Activated CD4-positive, alpha-beta T cell treated with anti-CD3 and anti-CD28 coated beads, Interleukin-2, amount 50 U/mL, for 16 hours (primary cell): ENCODE measurements around the gene MMD.
"Not testable (repeated sequence)": the region's sequence is repeated elsewhere in the genome, so short reads cannot be mapped to it uniquely, and the experiment has no call there.

Source experiments
- DNase-seq: peaks from one replicate; pipeline ENCODE4 v3.0.0-alpha.2; 2020

Gene MMD

DNA sequence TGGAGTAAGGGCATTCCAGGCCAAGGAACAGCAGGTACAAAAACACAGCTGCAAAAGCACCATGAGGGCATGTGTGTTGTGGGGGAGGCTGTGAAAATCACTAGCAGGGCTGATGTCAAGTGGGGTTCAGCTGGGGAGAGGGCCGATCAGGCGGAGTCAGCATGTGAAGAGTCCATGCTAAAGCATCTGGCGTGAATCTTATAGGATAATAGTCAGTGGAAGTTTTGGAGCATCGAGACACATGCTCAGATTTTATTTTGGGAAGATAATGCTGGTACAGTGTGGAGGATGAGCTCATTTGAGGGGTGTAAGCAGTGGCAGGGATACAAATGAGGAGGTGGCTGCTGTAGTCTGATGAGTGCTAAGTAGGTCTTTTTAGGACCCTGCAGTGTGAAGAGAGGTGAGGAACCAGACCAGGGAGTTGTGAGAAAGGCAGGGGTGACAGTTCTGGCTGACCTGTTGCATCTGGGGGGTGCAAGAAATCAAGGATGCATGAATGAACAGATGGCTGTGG, 30.3 kb downstream of the MMD start:
- DNase-seq, result no peak

DNA sequence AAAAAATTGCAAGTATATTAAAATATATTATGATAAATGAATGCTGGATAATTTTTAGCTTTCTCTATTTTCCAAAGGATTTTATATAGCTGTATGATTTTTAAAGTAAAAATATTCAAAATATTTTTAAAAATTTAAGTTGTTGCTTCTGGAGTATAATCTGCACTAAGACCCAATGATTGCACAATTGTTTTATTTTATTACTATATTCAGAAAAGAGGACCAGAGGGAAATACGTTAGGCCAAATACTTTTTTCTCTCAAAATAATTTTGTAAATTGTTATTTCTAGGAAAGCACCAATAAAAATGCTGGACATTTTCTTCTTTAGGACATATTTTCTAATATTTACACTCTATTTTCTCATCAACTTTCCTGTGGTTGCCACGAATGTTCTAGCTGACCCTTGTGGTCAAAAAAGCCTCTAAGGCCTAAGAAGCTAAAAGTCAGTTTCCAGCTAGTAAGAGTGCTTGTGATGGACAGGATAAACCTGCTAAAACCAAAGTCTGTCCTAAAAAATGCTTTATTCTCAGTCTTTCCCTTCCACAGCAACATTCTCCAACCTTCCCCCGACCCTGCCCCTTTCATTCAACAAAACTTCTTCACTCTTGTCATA, 31.2 kb downstream of the MMD start:
- no peak for DNase-seq

DNA sequence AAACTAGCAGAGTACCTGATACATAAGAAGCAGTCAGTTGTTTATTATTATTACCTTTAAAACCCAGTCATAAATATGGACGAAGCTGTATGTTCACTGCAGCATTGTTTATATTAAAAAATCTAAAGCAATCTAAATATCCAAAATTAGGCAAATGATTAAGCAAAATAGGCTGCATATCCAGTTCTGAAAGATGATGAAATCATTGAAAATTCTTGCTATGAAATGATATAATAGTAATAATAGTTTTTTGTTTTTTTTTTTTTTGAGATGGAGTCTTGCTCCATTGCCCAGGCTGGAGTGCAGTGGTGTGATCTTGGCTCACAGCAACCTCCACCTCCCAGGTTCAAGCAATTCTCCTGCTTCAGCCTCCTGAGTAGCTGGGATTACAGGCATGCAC, 31.9 kb downstream of the MMD start:
- not testable (repeated sequence) for DNase-seq

DNA sequence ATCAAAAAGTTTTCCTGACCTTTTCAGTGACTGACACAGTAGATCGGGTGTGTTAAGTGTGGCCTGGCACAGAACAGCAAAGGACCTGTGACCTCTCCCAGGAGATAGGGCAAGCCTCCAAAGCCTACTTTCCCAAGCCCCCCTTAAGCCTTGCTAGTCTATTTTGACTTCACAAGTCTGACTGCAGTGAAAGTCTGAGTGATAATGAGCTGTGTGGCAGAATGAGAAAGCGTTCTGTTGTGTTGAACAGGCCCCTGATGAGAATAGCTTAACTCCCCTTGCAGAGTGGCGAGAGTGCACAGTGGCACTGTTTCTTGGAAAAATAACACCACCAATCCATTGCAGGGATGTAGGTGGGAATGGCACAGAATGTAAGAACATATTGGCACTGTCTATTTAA, 32.8 kb downstream of the MMD start:
- no peak for DNase-seq

GRCh38 chr17:55386796-55387332, 34.8 kb downstream of the MMD start:
- no peak for DNase-seq

DNA sequence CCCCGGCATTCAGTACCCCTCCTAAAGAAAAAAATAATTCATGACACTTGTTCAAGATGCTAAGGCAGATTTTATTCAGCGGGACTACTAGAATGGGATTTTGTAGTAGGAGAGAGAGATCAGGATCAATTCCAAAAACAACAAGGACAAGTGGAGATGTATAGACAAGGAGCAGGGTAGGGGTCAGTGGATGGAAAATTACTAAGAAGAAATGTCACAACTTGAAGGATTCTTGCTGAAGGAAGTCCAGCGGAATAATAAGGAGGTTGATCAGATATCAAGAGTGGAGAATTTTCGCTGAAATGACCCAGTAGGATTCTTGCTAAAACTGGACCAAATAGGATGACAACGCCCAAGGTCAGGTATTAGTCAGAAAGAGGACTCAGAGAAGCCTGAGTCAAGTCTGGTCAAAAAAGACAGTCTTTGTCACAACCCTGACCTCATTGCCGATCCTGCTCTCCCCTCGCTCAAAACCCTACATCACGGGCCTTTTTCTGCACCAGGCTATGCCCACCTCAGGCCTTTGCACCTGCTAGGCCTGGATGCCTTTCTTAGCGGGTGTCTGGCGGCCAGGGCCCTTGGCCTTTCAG, 36.9 kb downstream of the MMD start:
- no peak for DNase-seq

DNA sequence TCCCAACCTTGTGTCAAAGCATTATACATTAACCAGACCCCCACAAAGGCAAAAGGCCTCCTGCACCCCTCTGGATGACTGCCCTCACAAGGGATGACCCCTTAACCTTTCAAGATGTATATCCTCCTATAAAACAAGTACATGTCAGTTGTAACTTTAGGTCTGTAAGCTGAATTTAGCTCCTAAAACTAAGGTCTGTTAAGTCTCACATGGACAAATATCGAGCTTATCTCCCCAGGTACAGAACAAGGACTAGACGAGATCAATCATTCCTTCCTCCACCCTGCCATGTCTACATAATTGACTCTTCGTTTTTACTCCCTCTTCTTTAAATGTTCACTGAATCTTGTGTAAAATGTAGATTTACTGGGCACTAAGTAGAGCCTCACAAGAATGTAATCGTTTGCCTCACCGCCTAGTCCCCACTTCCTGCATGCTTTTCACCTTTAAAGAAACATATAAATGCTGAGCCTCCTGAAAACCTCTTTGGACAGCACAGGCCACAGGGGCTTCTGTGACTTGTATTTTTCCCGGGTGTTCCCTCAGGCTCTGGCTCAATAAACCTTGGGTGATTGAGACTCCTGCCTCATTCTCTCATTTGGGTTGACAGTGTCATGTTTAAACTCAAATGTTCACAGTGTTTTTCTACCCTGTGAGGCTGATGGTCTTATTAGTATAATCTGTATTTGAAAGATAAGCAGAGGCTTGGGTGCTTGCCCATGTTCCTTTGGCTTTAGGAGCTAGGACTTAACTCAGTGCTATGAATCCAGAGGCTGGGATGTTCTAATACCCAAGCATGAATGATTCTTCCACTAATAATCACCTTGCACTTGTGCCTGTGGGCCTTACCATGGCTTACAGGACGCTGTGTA, 37.6 kb downstream of the MMD start:
- DNase-seq, result no peak

DNA sequence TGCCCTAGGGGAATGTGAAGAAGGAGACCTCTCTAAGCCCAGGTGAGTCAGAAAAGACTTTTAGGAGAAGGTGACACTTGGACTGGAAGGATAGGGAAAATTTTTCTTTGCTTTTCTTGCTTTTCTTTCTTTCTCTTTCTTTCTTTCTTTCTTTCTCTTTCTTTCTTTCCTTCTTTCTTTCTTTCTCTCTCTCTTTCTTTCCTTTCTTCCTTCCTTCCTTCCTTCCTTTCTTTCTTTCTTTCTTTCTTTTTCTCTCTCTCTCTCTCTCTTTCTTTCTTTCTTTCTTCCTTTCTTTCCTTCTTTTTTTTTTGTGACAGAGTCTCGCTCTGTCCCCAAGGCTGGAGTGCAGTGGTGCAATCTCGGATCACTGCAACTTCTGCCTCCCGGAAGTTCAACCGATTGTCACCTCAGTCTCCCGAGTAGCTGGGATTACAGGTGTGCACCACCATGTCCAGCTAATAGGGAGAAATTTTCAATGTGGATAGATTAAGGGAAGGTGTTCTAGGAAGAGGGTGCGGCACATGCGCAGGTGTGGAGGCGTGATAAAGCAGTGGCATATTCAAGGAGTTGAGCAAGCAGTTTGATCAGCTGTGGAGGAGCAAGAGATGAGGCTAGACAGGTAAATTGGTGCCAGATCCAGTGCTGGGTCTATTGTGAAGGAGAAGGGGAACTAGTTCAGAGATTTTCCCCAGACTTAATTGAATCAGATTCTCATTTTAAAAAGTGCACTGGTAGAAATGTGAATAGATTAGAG, 40.4 kb downstream of the MMD start:
- DNase-seq, result no peak

GRCh38 chr17:55377671-55378275, 43.9 kb downstream of the MMD start:
- DNase-seq, result no peak

- DNase-seq, result no peak
Measured at GRCh38 chr17:55368706-55369105, 52.9 kb downstream of the MMD start.

GRCh38 chr17:55366020-55366481, 55.6 kb downstream of the MMD start:
- no peak for DNase-seq

GRCh38 chr17:55363033-55363432, 58.6 kb downstream of the MMD start:
- no peak for DNase-seq

DNA sequence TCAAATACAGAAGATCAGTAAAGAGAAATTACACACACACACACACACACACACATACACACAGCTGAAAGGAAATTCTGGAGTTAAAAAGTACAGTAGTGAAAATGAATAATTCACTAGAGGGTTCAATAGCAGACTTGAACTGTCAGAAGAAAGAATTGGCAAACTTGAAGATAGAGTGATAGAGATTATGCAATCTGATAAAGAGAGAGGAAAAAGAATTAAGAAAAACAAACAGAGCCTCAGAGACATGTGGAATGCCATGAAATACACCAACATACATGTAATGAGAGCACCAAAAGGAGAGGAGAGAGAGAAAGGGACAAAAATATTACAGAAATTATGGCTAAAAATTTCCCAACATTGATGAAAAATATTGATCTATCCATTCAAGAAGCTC, 60.7 kb downstream of the MMD start:
- DNase-seq, result no peak

- peak; percentile 79 for DNase-seq
Measured at GRCh38 chr17:55356434-55357328, 65.0 kb downstream of the MMD start.

- no peak for DNase-seq
Measured at GRCh38 chr17:55354941-55355340, 66.7 kb downstream of the MMD start.

GRCh38 chr17:55354010-55354409, 67.6 kb downstream of the MMD start:
- no peak for DNase-seq

DNA sequence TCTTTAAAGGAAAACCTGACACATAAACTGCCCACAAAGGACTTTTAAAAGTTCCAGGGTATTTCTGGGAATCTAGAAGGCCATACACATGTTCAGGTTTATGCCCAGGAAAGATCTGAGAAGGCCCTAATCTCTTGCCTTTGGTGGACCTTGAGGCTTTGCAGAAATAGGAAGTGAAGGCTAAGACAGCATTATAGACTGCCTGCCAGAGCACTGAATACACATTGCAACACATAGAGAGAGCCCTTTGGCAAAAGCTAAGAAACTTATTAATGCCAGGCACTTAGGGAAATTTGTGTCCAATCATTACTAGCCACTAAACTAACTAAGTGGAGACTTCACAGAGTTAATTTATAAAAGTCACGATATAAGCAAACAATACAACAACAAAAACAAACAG, 70.4 kb downstream of the MMD start:
- DNase-seq, result no peak

- no peak for DNase-seq
Measured at GRCh38 chr17:55350825-55351205, 70.8 kb downstream of the MMD start.

GRCh38 chr17:55348749-55349354, 72.8 kb downstream of the MMD start:
- peak; percentile 51 for DNase-seq

DNA sequence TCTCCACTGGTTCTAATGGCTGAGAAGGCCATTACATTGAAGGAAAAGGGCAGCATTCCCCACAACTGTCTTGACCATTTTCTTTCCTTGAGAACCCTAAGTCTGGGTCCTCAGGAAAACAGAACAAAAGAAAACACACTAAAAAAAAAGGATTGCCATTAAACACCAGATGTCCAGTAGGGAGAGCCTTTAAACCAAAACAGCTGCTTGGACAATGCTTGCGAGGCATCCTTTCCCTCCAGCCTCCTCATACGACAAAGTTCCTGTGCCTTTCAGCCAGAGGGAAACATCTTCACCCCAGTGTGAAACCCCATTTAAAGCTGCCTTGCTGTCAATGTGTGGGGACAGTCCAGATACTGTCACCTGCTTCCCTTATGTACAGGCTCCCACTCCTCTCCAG, 74.3 kb downstream of the MMD start:
- DNase-seq, result no peak

- no peak for DNase-seq
Measured at GRCh38 chr17:55346658-55347057, 75.0 kb downstream of the MMD start.
